ENCODE results near the gene SHLD1. TPM values are rescaled to one million over a fixed set of nuclear protein-coding genes. Genes with fewer than 3 reads are reported as not detected.

SHLD1 gene
- total and polyA plus RNA-seq, 2 donors (not counting 3 experiments of a cell fraction or from before 2014, with no cell fraction given): 4.7 to 6.3 TPM

DNA sequence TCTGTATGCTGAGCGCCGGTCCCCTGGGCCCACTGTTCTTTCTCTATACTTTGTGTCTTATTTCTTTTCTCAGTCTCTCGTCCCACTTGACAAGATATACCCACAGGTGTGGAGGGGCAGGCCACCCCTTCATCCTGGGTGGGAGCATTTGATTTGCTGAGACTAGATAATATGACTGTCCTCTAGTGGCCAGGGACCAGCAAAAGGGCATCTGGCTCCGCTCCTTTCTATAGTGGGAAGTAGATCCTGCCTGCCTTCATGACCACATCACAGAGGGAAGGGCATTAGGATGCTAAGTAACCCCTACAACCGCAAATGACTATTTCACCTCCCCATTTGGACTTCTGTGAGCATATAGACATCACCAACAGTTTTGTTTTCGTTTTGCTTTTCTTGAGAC, 135.7 kb downstream of the SHLD1 start:
- H3K27me3 ChIP-seq (ENCODE audit: control insufficient read depth in 2 of 2, insufficient read depth in 2 of 2, low read length in 2 of 2): peaks cover 6 to 10% of the 10 kb centered on the region in 2 experiments
- no peaks in the 10 kb centered on the region for H3K36me3 ChIP-seq (ENCODE audit: control insufficient read depth in 2 of 2, extremely low read depth in 1 of 2, insufficient read depth in 2 of 2, low read length in 2 of 2)
- ChIA-PET POLR2A (no interaction called here), CTCF (no interaction called here)
- no peak overlapping the region for H3K27ac ChIP-seq (ENCODE audit: insufficient read depth, low read depth, low read length)
- FAIRE-seq: no peak
- BruUV-seq (replicated peaks): no TSS peak
- H3K9me3 ChIP-seq (replicated peaks; ENCODE audit: control insufficient read depth, insufficient read depth, low read length): no peaks in the 10 kb centered on the region
- no peaks in the 10 kb centered on the region for H4K20me1 ChIP-seq (replicated peaks; ENCODE audit: control insufficient read depth, extremely low read depth, insufficient read depth, low read length)
- H2AFZ ChIP-seq (ENCODE audit: low read depth, low read length): no peak overlapping the region
- no peak overlapping the region for H3K4me3 ChIP-seq (replicated peaks in 1 of 3; ENCODE audit: insufficient read depth in 1 of 3, low read depth in 1 of 3, low read length in 3 of 3)
- H3K9ac ChIP-seq (replicated peaks; ENCODE audit: extremely low read depth, insufficient read depth, low read length): no peak overlapping the region
- DNase-seq (ENCODE audit: low read depth, low spot score): no peak
- H3K9me1 ChIP-seq (replicated peaks; ENCODE audit: control insufficient read depth, extremely low read depth, insufficient read depth, low read length): no peaks in the 10 kb centered on the region
- TF ChIP-seq GATA2 (IDR thresholded peaks at IDR 0.05; ENCODE audit: insufficient read depth, insufficient read length, low read depth, low read length): no peak
- no peak for TF ChIP-seq EZH2 (IDR thresholded peaks at IDR 0.05; ENCODE audit: borderline replicate concordance, low read depth, low read length, severe bottlenecking)
- no peak for TF ChIP-seq POLR2AphosphoS5 (IDR thresholded peaks at IDR 0.05; ENCODE audit: insufficient read depth, low read depth, low read length)
- TF ChIP-seq, protein P1, sequence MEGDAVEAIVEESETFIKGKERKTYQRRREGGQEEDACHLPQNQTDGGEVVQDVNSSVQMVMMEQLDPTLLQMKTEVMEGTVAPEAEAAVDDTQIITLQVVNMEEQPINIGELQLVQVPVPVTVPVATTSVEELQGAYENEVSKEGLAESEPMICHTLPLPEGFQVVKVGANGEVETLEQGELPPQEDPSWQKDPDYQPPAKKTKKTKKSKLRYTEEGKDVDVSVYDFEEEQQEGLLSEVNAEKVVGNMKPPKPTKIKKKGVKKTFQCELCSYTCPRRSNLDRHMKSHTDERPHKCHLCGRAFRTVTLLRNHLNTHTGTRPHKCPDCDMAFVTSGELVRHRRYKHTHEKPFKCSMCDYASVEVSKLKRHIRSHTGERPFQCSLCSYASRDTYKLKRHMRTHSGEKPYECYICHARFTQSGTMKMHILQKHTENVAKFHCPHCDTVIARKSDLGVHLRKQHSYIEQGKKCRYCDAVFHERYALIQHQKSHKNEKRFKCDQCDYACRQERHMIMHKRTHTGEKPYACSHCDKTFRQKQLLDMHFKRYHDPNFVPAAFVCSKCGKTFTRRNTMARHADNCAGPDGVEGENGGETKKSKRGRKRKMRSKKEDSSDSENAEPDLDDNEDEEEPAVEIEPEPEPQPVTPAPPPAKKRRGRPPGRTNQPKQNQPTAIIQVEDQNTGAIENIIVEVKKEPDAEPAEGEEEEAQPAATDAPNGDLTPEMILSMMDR (IDR thresholded peaks at IDR 0.05; ENCODE audit: extremely low read depth in 1 of 2, insufficient read depth in 1 of 2, low read depth in 1 of 2, low read length in 2 of 2): no peak
- no peak for TF ChIP-seq MYC (IDR thresholded peaks at IDR 0.05; ENCODE audit: low read depth, low read length)
- TF ChIP-seq POLR2A (IDR thresholded peaks at IDR 0.05; ENCODE audit: low read depth, low read length): no peak
- no peak for TF ChIP-seq FOS (IDR thresholded peaks at IDR 0.05; ENCODE audit: borderline replicate concordance, insufficient read depth, low read length)
- TF ChIP-seq MAX (IDR thresholded peaks at IDR 0.05; ENCODE audit: insufficient read depth, insufficient read length): no peak
- TF ChIP-seq JUN (IDR thresholded peaks at IDR 0.05; ENCODE audit: borderline replicate concordance, insufficient read depth, insufficient read length, low read depth): no peak
- H3K79me2 ChIP-seq (ENCODE audit: control insufficient read depth, insufficient read depth, low read length): no peaks in the 10 kb centered on the region
- no peaks in the 10 kb centered on the region for H3K4me1 ChIP-seq (ENCODE audit: control insufficient read depth, extremely low read depth, insufficient read depth, low read length)
- dilution Hi-C loops (cut with MboI; ENCODE audit: extremely low pct_ligation_motif_present, low sequenced_read_pairs): no loop called here
- no peak overlapping the region for H3K4me2 ChIP-seq (ENCODE audit: insufficient read depth, low read length)
- intact Hi-C loops (cut with micrococcal nuclease): no loop called here
